Endothelial cell of umbilical vein (primary cell): Measurements from ENCODE around the gene KATNB1. TPM values are rescaled to one million over a fixed set of nuclear protein-coding genes. Genes with fewer than 3 reads are reported as not detected.

ENCODE experiments used
- BruUV-seq: library from RNA; stranded (reverse); fragments of 400-500 nt; replicated peaks from 2 replicates; lab custom pipeline; 2021; lab: Mats Ljungman, UMichigan
- CTCF ChIA-PET: fragments of 300-600, 350-600 bp; sonication (Branson Sonifier 250); formaldehyde crosslinking; loops from one replicate; lab custom pipeline; 2021; ENCODE audit warnings: antibody characterized with exemption, inconsistent platforms; lab: Charles Lee
- POLR2A ChIA-PET: fragments of 300-600, 350-600 bp; sonication (Branson Sonifier 250); formaldehyde crosslinking; loops from one replicate; lab custom pipeline; 2021; ENCODE audit warnings: antibody characterized with exemption, inconsistent platforms; lab: Charles Lee
- DNase-seq: peaks from one replicate; pipeline ENCODE4 v3.0.0-alpha.2; 2011; ENCODE audit warnings: low read depth, low spot score
- FAIRE-seq: peaks from 2 replicates; lab custom pipeline; 2011; peaks lifted over from hg19 to GRCh38; lab: Jason Lieb, UNC
- H2AFZ ChIP-seq: 2 replicates; pipeline ENCODE4 v1.6.0; 2012; ENCODE audit warnings: low read depth, low read length, control low read depth, inconsistent platforms
- H3K27ac ChIP-seq: 2 replicates; pipeline ENCODE4 v1.5.1; 2011; ENCODE audit warnings: low read depth, mild to moderate bottlenecking, control low read depth, low read length, moderate library complexity; ENCODE audit not compliant: insufficient read depth
- H3K27me3 ChIP-seq, 2 experiments: 2 replicates each; pipeline versions ENCODE4 v1.6.0 to v1.6.1; 2011; ENCODE audit warnings: low read length in 2 of 2, mixed read lengths in 1 of 2; ENCODE audit not compliant: control insufficient read depth in 2 of 2, insufficient read depth in 2 of 2
- H3K36me3 ChIP-seq, 2 experiments: 2 replicates in 1 of 2; 3 replicates in 1 of 2; pipeline ENCODE4 v1.5.1; 2011; ENCODE audit warnings: low read length in 2 of 2, mild to moderate bottlenecking in 1 of 2, moderate library complexity in 1 of 2; ENCODE audit not compliant: control insufficient read depth in 2 of 2, insufficient read depth in 2 of 2; ENCODE audit errors: extremely low read depth in 1 of 2
- H3K4me1 ChIP-seq: 3 replicates; pipeline ENCODE4 v1.5.1; 2011; ENCODE audit warnings: mild to moderate bottlenecking, low read length; ENCODE audit not compliant: control insufficient read depth, insufficient read depth; ENCODE audit errors: extremely low read depth
- H3K4me2 ChIP-seq: 2 replicates; pipeline ENCODE4 v1.6.1; 2011; ENCODE audit warnings: low read length, control low read depth, mixed read lengths; ENCODE audit not compliant: insufficient read depth
- H3K4me3 ChIP-seq, 3 experiments: fragments of 200-600 bp in 1 of 3; sonication (generic), shearing (Covaris generic) in 1 of 3; replicated peaks in 1 of 3; 2 replicates each; pipeline ENCODE4 v1.5.1; 2011 to 2016; ENCODE audit warnings: control low read depth in 3 of 3, low read length in 3 of 3, mild to moderate bottlenecking in 2 of 3, inconsistent platforms in 1 of 3, low read depth in 1 of 3, moderate library complexity in 1 of 3; ENCODE audit not compliant: insufficient read depth in 1 of 3
- H3K79me2 ChIP-seq: 2 replicates; pipeline ENCODE4 v1.6.0; 2012; ENCODE audit warnings: low read length, inconsistent platforms; ENCODE audit not compliant: control insufficient read depth, insufficient read depth
- H3K9ac ChIP-seq: replicated peaks from 2 replicates; pipeline ENCODE3; 2011; ENCODE audit warnings: low read length, control low read depth; ENCODE audit not compliant: insufficient read depth; ENCODE audit errors: extremely low read depth
- H3K9me1 ChIP-seq: replicated peaks from 3 replicates; pipeline ENCODE4 v1.6.0; 2011; ENCODE audit warnings: mild to moderate bottlenecking, low read length; ENCODE audit not compliant: control insufficient read depth, insufficient read depth; ENCODE audit errors: extremely low read depth
- H3K9me3 ChIP-seq: replicated peaks from 2 replicates; pipeline ENCODE4 v1.5.1; 2012; ENCODE audit warnings: low read length, inconsistent platforms; ENCODE audit not compliant: control insufficient read depth, insufficient read depth
- H4K20me1 ChIP-seq: replicated peaks from 2 replicates; pipeline ENCODE3; 2011; ENCODE audit warnings: mild to moderate bottlenecking, low read length; ENCODE audit not compliant: control insufficient read depth, insufficient read depth; ENCODE audit errors: extremely low read depth
- EZH2 ChIP-seq: IDR thresholded peaks from 2 replicates; pipeline ENCODE4 v1.6.1; 2012; ENCODE audit warnings: borderline replicate concordance, low read depth, mild to moderate bottlenecking, moderate library complexity, low read length, inconsistent platforms; ENCODE audit not compliant: severe bottlenecking
- FOS ChIP-seq: IDR thresholded peaks from 2 replicates; pipeline ENCODE4 v1.6.1; 2011; ENCODE audit warnings: mild to moderate bottlenecking, low read length, moderate library complexity, borderline replicate concordance; ENCODE audit not compliant: insufficient read depth
- GATA2 ChIP-seq: IDR thresholded peaks from 2 replicates; pipeline ENCODE4 v1.7.0; 2011; ENCODE audit warnings: low read depth, mild to moderate bottlenecking, moderate library complexity, mixed read lengths, low read length; ENCODE audit not compliant: insufficient read length, insufficient read depth
- JUN ChIP-seq: IDR thresholded peaks from 2 replicates; pipeline ENCODE4 v1.6.1; 2011; ENCODE audit warnings: borderline replicate concordance, low read depth; ENCODE audit not compliant: insufficient read length, insufficient read depth
- MYC ChIP-seq: IDR thresholded peaks from one replicate; pipeline ENCODE4 v1.6.1; 2011; ENCODE audit warnings: mild to moderate bottlenecking, low read depth, low read length
- POLR2A ChIP-seq: IDR thresholded peaks from 2 replicates; pipeline ENCODE4 v1.6.1; 2012; ENCODE audit warnings: low read depth, mild to moderate bottlenecking, control low read depth, low read length
- POLR2AphosphoS5 ChIP-seq: IDR thresholded peaks from 2 replicates; pipeline ENCODE4 v1.6.1; 2012; ENCODE audit warnings: low read depth, mild to moderate bottlenecking, control low read depth, low read length, moderate library complexity; ENCODE audit not compliant: insufficient read depth
- dilution Hi-C: fragments of 300-500 bp; cut with MboI; formaldehyde crosslinking; loops from one replicate; pipeline ENCODE4 v1.15.0; 2019; ENCODE audit warnings: low sequenced_read_pairs; ENCODE audit not compliant: extremely low pct_ligation_motif_present
- intact Hi-C: fragments of 100-400 bp; cut with micrococcal nuclease; formaldehyde crosslinking; loops from one replicate; pipeline ENCODE4 v1.10.0; 2022
- polyA plus RNA-seq, 4 experiments: library from polyadenylated mRNA; depleted of rRNA in 3 of 4; stranded (reverse) in 3 of 4; unstranded in 1 of 4; fragments of >200 nt; gene quantifications; 2 replicates each; pipeline versions ENCODE4 v1.2.1 to v1.2.3, GENCODE V29; 2011 to 2012; ENCODE audit warnings: missing spikeins in 1 of 4
- total RNA-seq: library from RNA; stranded (reverse); gene quantifications from 2 replicates; pipeline ENCODE4 v1.2.3, GENCODE V29; 2021
- TF ChIP-seq, protein P1 (sequence below), 2 donors: IDR thresholded peaks; 1 replicate in 1 of 2; 2 replicates in 1 of 2; pipeline ENCODE4 v1.5.1; 2011; ENCODE audit warnings: low read length in 2 of 2, mild to moderate bottlenecking in 2 of 2, moderate library complexity in 2 of 2, control low read depth in 1 of 2, inconsistent platforms in 1 of 2, low read depth in 1 of 2; ENCODE audit not compliant: insufficient read depth in 1 of 2; ENCODE audit errors: extremely low read depth in 1 of 2
- TF ChIP-seq, protein P2 (sequence below): IDR thresholded peaks from 2 replicates; pipeline ENCODE4 v1.6.1; 2011; ENCODE audit not compliant: insufficient read depth, insufficient read length

The KATNB1 gene
- total and polyA plus RNA-seq, 2 donors (not counting 3 experiments of a cell fraction or from before 2014, with no cell fraction given): 25.9 to 35.9 TPM

DNA sequence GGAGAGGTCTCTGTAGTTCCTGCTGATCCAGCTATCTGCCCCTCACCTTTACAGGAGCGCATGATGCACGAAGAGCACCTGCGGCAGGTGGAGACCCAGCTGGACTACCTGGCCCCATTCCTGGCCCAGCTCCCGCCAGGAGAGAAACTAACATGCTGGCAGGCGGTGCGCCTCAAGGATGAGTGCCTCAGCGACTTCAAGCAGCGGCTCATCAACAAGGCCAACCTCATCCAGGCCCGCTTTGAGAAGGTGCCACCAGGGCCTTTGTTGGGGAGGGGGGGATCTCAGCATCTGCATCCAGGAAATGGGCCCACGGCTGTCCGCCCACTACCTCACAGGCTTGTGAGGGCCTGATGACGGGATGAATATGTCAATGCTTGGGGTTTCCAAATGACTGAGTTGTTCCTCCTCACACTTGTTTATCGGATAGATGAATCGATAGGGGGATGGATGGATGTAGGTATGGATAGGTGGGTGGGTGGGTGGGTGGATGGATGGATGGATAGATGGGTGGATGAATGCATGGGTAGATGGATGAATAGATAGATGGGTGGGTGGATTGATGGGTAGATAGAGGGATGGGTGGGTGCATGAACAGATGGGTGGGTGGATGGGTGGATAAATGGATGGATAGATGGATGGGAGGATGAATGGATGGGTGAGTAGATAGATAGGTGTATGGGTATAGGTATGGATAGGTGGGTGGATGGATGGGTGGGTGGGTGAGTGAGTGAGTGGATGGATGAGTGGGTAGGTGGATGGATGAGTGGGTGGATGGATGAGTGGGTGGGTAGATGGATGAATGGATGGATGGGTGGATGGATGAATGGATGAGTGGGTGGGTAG is 7.0 kb upstream of the KATNB1 start:
- dilution Hi-C loops (no loop called here), intact Hi-C loops (no loop called here)
- H3K4me3 ChIP-seq: no peak overlapping the region
- TF ChIP-seq POLR2AphosphoS5 (no peak), FOS (no peak), GATA2 (no peak), POLR2A (no peak), MYC (no peak), EZH2 (no peak), JUN (no peak)
- TF ChIP-seq, protein P1, sequence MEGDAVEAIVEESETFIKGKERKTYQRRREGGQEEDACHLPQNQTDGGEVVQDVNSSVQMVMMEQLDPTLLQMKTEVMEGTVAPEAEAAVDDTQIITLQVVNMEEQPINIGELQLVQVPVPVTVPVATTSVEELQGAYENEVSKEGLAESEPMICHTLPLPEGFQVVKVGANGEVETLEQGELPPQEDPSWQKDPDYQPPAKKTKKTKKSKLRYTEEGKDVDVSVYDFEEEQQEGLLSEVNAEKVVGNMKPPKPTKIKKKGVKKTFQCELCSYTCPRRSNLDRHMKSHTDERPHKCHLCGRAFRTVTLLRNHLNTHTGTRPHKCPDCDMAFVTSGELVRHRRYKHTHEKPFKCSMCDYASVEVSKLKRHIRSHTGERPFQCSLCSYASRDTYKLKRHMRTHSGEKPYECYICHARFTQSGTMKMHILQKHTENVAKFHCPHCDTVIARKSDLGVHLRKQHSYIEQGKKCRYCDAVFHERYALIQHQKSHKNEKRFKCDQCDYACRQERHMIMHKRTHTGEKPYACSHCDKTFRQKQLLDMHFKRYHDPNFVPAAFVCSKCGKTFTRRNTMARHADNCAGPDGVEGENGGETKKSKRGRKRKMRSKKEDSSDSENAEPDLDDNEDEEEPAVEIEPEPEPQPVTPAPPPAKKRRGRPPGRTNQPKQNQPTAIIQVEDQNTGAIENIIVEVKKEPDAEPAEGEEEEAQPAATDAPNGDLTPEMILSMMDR (IDR thresholded peaks at IDR 0.05; ENCODE audit: extremely low read depth in 1 of 2, insufficient read depth in 1 of 2, low read depth in 1 of 2, low read length in 2 of 2): no peak
- TF ChIP-seq, protein P2, sequence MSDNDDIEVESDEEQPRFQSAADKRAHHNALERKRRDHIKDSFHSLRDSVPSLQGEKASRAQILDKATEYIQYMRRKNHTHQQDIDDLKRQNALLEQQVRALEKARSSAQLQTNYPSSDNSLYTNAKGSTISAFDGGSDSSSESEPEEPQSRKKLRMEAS: no peak
- no peaks in the 10 kb centered on the region for H3K4me1 ChIP-seq
- ChIA-PET POLR2A (no interaction called here), CTCF (no interaction called here)
- H3K9ac ChIP-seq: no peak overlapping the region
- H3K4me2 ChIP-seq: no peak overlapping the region
- no peaks in the 10 kb centered on the region for H3K9me3 ChIP-seq
- no peaks in the 10 kb centered on the region for H3K36me3 ChIP-seq
- FAIRE-seq (no peak), DNase-seq (no peak)
- no TSS peak for BruUV-seq
- no peaks in the 10 kb centered on the region for H4K20me1 ChIP-seq
- no peaks in the 10 kb centered on the region for H3K9me1 ChIP-seq
- no peak overlapping the region for H3K27ac ChIP-seq
- no peaks in the 10 kb centered on the region for H3K27me3 ChIP-seq
- no peak overlapping the region for H2AFZ ChIP-seq
- H3K79me2 ChIP-seq: no peaks in the 10 kb centered on the region
